ENCODE data around the gene SURF1. TPM values are rescaled to one million over a fixed set of nuclear protein-coding genes. Genes with fewer than 3 reads are reported as not detected.
A peak's percentile ranks its signal among the peaks of the same experiment; 100 is the strongest.
"Not testable (repeated sequence)": the region's sequence is repeated elsewhere in the genome, so short reads cannot be mapped to it uniquely, and the experiment has no call there.

SURF1 gene
- total and polyA plus RNA-seq, 2 donors (not counting 1 experiment from before 2014, with no cell fraction given): 44.1 to 54.5 TPM

- H3K4me3 Mint-ChIP-seq; H3K79me2 ChIP-seq (ENCODE audit: control insufficient read depth, insufficient read depth, low read length); H3K4me3 ChIP-seq (ENCODE audit: control extremely low read depth in 1 of 5, extremely low read depth in 1 of 5, insufficient read depth in 1 of 5, low read depth in 2 of 5, low read length in 4 of 5); H3K27ac Mint-ChIP-seq; ATAC-seq (ENCODE audit: low read depth); H2AFZ ChIP-seq (ENCODE audit: insufficient read depth, low read depth, low read length, poor library complexity, severe bottlenecking); H3K4me1 ChIP-seq (ENCODE audit: control insufficient read depth in 2 of 2, insufficient read depth in 2 of 2, low read length in 2 of 2); H3K4me2 ChIP-seq (replicated peaks; ENCODE audit: low read depth, low read length, poor library complexity, severe bottlenecking); H3K9me3 Mint-ChIP-seq (ENCODE audit: insufficient read depth); H3K27ac ChIP-seq (ENCODE audit: low read length in 2 of 2); intact Hi-C loops (cut with micrococcal nuclease); H3K27me3 Mint-ChIP-seq; H3K9ac ChIP-seq (ENCODE audit: low read length); POLR2A ChIA-PET; H3K27me3 ChIP-seq (replicated peaks in 1 of 4; ENCODE audit: control extremely low read depth in 1 of 4, control insufficient read depth in 3 of 4, insufficient read depth in 4 of 4, low read length in 3 of 4); H3K9me3 ChIP-seq (ENCODE audit: control extremely low read depth in 1 of 3, control insufficient read depth in 2 of 3, insufficient read depth in 1 of 3, low read length in 2 of 3): not testable (repeated sequence)
- peak; percentile 52 for TF ChIP-seq CTCF (IDR thresholded peaks at IDR 0.05)
- WGBS (ENCODE audit: insufficient coverage): 60% methylated on average over 3 of the region's 21 CpGs
- Histone ChIP-seq H4K20me1 (ENCODE audit: control insufficient read depth, insufficient read depth, low read length, poor library complexity, severe bottlenecking) (peaks cover 36% of the 10 kb centered on the region), H3K36me3 (replicated peaks in 1 of 2; ENCODE audit: control extremely low read depth in 1 of 2, control insufficient read depth in 1 of 2, extremely low read depth in 1 of 2, insufficient read depth in 2 of 2, low read length in 1 of 2) (peaks cover 3 to 41% of the 10 kb centered on the region in 2 experiments)
- CTCF ChIA-PET: interaction anchor here (0.6 to 1.6 kb wide), 3 partner anchors 14 to 307 kb away, joined by 4 to 5 read pairs (median 4); no protein-coding TSS in a partner anchor
- peaks cover 11% of the 10 kb centered on the region for H3K4me1 Mint-ChIP-seq
- DNase-seq: peak; percentile 22
These were observed 26.8 kb downstream of the SURF1 start for GRCh38 chr9:133329306-133330156.

GRCh38 chr9:133327834-133328484, 28.3 kb downstream of the SURF1 start:
- Mint-ChIP-seq H3K9me3 (ENCODE audit: insufficient read depth) (no peaks in the 10 kb centered on the region), H3K27me3 (no peaks in the 10 kb centered on the region), H3K27ac (no peak overlapping the region), H3K4me3 (no peak overlapping the region), H3K4me1 (peaks cover 4% of the 10 kb centered on the region)
- WGBS (ENCODE audit: insufficient coverage): 96% methylated on average over 8 of the region's 10 CpGs
- Histone ChIP-seq H3K4me2 (replicated peaks; ENCODE audit: low read depth, low read length, poor library complexity, severe bottlenecking) (no peak overlapping the region), H3K4me3 (ENCODE audit: control extremely low read depth in 1 of 5, extremely low read depth in 1 of 5, insufficient read depth in 1 of 5, low read depth in 2 of 5, low read length in 4 of 5) (no peak overlapping the region), H2AFZ (ENCODE audit: insufficient read depth, low read depth, low read length, poor library complexity, severe bottlenecking) (no peak overlapping the region), H3K9ac (ENCODE audit: low read length) (no peak overlapping the region), H4K20me1 (ENCODE audit: control insufficient read depth, insufficient read depth, low read length, poor library complexity, severe bottlenecking) (peaks cover 20% of the 10 kb centered on the region), H3K36me3 (replicated peaks in 1 of 2; ENCODE audit: control extremely low read depth in 1 of 2, control insufficient read depth in 1 of 2, extremely low read depth in 1 of 2, insufficient read depth in 2 of 2, low read length in 1 of 2) (peaks cover 3 to 25% of the 10 kb centered on the region in 2 experiments), H3K9me3 (ENCODE audit: control extremely low read depth in 1 of 3, control insufficient read depth in 2 of 3, insufficient read depth in 1 of 3, low read length in 2 of 3) (peaks cover 0 to 8% (median 0%) of the 10 kb centered on the region in 3 donors), H3K79me2 (ENCODE audit: control insufficient read depth, insufficient read depth, low read length) (no peaks in the 10 kb centered on the region), H3K27ac (ENCODE audit: low read length in 2 of 2) (no peak overlapping the region), H3K27me3 (replicated peaks in 1 of 4; ENCODE audit: control extremely low read depth in 1 of 4, control insufficient read depth in 3 of 4, insufficient read depth in 4 of 4, low read length in 3 of 4) (no peaks in the 10 kb centered on the region), H3K4me1 (ENCODE audit: control insufficient read depth in 2 of 2, insufficient read depth in 2 of 2, low read length in 2 of 2) (no peaks in the 10 kb centered on the region)
- intact Hi-C loops (cut with micrococcal nuclease): no loop called here
- ChIA-PET POLR2A (no interaction called here), CTCF (no interaction called here)
- DNase-seq (no peak), ATAC-seq (ENCODE audit: low read depth) (no peak)
- no peak for TF ChIP-seq EZH2 (IDR thresholded peaks at IDR 0.05; ENCODE audit: borderline replicate concordance, insufficient read depth, low read depth, low read length, poor library complexity, severe bottlenecking)
- TF ChIP-seq CTCF (IDR thresholded peaks at IDR 0.05): no peak

DNA sequence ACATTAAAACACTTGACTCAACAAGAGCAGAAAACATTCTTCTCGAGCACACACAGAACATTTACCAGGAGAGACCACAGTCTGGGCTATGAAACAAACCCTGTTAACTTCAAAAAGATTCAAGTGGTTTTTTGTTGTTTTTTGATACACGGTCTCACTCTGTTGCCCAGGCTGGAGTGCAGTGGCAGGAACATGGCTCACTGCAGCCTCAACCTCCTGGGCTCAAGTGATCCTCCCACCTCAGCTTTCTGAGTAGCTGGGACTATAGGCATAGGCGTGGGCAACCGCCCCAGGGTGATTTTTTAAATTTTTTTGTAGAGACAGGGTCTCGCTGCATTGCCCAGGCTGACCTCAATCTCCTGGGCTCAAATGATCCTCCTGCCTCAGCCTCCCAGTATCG, 29.3 kb downstream of the SURF1 start:
- H3K27ac Mint-ChIP-seq; H3K4me3 ChIP-seq (ENCODE audit: control extremely low read depth in 1 of 5, extremely low read depth in 1 of 5, insufficient read depth in 1 of 5, low read depth in 2 of 5, low read length in 4 of 5); H3K27ac ChIP-seq (ENCODE audit: low read length in 2 of 2); H3K9me3 ChIP-seq (ENCODE audit: control extremely low read depth in 1 of 3, control insufficient read depth in 2 of 3, insufficient read depth in 1 of 3, low read length in 2 of 3); intact Hi-C loops (cut with micrococcal nuclease); H3K27me3 ChIP-seq (replicated peaks in 1 of 4; ENCODE audit: control extremely low read depth in 1 of 4, control insufficient read depth in 3 of 4, insufficient read depth in 4 of 4, low read length in 3 of 4); POLR2A ChIA-PET; H3K9me3 Mint-ChIP-seq (ENCODE audit: insufficient read depth); H3K27me3 Mint-ChIP-seq; DNase-seq; H3K4me1 ChIP-seq (ENCODE audit: control insufficient read depth in 2 of 2, insufficient read depth in 2 of 2, low read length in 2 of 2); ATAC-seq (ENCODE audit: low read depth); H3K79me2 ChIP-seq (ENCODE audit: control insufficient read depth, insufficient read depth, low read length); CTCF ChIA-PET; H3K9ac ChIP-seq (ENCODE audit: low read length); H3K4me3 Mint-ChIP-seq; H3K4me2 ChIP-seq (replicated peaks; ENCODE audit: low read depth, low read length, poor library complexity, severe bottlenecking); H2AFZ ChIP-seq (ENCODE audit: insufficient read depth, low read depth, low read length, poor library complexity, severe bottlenecking); H3K4me1 Mint-ChIP-seq: not testable (repeated sequence)
- 84% methylated on average over 3 of the region's 6 CpGs for WGBS (ENCODE audit: insufficient coverage)
- H4K20me1 ChIP-seq (ENCODE audit: control insufficient read depth, insufficient read depth, low read length, poor library complexity, severe bottlenecking): peaks cover 11% of the 10 kb centered on the region
- peaks cover 3 to 16% of the 10 kb centered on the region in 2 experiments for H3K36me3 ChIP-seq (replicated peaks in 1 of 2; ENCODE audit: control extremely low read depth in 1 of 2, control insufficient read depth in 1 of 2, extremely low read depth in 1 of 2, insufficient read depth in 2 of 2, low read length in 1 of 2)

Data from B cell (primary cell).